GM19043 (cell line): ENCODE data around the gene BARX1.

Source experiments
- ATAC-seq: cut with Tn5 transposase; IDR thresholded peaks from one replicate; pipeline ENCODE4 v1.9.1; 2021; ENCODE audit warnings: low read depth; ENCODE audit not compliant: unreplicated experiment

BARX1 gene

DNA sequence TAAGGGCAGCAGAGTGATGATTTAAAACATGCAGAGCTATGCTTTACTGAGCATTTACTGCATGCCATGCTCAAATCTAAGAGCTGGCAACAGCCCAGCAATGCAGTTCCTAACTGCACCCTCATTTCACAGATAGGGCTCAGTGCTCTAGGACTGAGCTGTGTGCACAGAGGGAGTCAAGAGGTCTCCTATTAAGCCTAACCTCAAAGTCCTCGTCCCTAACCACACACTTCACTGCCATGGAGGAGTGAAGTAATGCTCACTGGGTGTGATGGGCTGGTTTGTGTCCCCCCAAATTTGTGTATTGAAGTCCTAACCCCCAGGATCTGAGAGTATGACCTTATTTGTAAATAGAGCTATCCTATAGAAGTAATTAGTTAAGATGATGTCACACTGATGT, 25.9 kb downstream of the BARX1 start:
- ATAC-seq, result no peak

GRCh38 chr9:93922535-93922934, 32.6 kb downstream of the BARX1 start:
- no peak for ATAC-seq

- no peak for ATAC-seq
These were observed 34.9 kb downstream of the BARX1 start for GRCh38 chr9:93920131-93920800.

DNA sequence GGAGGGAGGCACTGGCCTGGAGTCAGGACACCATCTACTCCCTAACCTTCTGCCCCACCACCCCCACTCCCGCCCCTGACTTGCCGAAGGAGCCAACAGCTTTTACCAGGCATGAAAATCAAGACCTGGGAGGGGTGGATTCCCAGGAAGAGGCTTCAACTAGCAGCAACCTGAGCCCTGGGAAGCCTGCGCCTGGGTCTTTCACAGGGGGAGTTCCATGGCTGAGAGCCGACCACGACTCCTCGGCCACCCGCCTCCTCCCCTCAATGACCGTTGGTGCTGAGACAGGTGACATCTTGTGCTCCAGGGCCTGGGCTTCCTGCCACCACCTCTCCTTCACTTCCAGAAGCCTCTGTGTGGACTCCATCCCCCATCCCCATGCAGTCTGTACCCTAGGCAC, 37.1 kb downstream of the BARX1 start:
- no peak for ATAC-seq

GRCh38 chr9:93917121-93917853, 37.9 kb downstream of the BARX1 start:
- no peak for ATAC-seq

DNA sequence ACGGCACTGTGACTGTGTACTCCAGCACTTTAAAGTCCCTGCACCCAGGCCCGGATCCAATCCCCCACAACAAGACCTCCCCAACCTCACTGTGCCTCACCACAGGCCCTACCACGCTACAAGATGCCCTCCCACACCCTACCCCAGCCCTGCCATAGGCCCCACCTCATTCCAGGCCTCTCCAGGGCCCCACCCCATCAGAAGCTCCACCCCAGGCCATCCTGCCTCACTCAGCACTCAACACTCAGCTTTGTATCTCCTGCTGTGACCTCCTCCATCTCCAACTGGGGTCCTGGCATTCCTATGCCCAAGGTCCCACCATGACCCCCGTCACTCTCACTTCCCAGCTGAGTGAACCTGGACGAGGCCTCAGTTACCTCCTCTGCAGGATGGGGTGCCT, 38.8 kb downstream of the BARX1 start:
- ATAC-seq, result no peak

GRCh38 chr9:93911801-93912554, 43.2 kb downstream of the BARX1 start:
- ATAC-seq, result no peak

GRCh38 chr9:93911136-93911745, 43.9 kb downstream of the BARX1 start:
- no peak for ATAC-seq

DNA sequence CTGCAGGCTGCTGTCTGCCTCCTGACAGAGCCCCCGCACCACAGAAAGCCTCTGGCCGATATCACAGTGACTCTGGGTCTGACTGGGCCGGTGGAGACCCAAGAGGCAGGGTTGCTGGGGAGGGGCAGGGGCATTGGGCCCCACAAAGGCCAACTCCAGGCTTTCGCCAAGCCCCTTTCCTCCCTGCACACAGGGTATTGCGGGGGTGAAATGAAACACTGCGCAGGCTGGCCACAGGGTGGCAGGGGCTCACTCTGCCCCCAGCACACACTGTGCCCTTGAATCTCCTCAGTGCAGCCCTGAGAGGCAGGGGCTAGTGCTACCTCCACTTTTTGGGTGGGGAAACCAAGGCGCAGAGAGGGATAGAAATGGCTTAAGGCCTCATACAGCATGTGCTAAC, 44.6 kb downstream of the BARX1 start:
- ATAC-seq, result no peak

GRCh38 chr9:93910196-93910595, 45.0 kb downstream of the BARX1 start:
- no peak for ATAC-seq

GRCh38 chr9:93909242-93909616, 45.9 kb downstream of the BARX1 start:
- ATAC-seq, result no peak

DNA sequence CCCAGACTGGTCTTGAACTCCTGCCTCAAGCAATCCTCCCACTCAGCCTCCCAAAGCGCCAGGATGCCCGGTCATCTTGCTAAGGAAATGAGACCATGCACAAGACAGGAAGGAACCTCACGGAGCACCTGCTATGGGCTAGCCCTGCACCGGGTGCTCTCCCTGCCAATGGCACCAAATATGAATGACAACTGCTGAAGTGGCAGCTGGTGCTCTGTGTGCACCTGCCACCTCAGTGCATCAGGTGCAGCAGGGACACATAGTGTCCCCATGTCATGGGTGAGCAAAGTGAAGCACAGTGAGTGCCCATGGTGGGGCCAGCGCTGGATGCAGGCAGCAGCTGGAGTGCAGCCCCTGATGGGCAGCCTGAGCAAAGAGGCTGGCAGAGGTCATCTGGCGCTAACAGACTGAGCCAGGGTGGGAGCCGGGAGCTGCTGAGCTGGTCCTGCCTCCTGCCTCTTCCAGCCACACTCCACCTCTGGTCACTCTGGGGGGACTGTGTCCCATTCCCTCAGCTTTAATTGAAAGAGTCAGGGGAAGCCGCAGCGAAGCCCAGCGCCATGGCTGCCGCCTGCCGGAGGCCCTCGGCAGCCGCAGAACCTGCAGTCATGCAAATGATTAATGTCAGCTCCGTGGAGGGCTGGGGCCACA, 46.4 kb downstream of the BARX1 start:
- ATAC-seq, result no peak

- no peak for ATAC-seq
These were observed 47.5 kb downstream of the BARX1 start for GRCh38 chr9:93907551-93908199.

DNA sequence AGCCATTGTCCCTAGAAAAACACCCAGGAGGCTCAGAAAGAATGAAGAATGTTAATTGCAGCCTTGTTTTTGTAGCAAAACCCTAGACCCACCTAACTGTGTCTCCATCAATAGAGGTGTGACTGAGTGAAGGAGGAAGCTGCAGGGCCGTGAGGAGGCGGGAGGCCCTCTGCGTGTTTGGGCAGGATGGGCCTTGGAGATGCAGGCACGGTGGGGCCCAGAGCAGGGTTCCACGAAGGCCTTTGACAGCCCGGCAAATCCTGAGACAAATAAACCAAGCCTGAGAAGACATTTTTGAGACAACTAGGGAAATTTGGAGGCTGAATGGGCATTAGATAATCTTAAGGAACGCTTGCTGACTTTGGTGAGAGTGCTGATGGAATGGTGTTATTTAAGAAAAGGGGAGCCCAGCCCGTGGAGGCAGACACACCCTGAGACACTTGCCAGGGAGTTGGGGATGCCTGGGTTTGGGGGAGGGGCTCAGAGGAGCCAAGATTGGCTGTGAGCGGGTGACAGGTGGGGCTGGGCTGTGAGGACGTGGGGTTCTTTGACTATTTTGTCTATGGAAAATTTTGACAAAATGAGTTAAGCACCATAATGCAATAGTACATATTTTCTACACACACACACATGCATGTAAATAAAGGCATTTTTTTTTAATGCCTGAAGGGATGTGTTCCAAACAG, 48.8 kb downstream of the BARX1 start:
- ATAC-seq, result no peak

DNA sequence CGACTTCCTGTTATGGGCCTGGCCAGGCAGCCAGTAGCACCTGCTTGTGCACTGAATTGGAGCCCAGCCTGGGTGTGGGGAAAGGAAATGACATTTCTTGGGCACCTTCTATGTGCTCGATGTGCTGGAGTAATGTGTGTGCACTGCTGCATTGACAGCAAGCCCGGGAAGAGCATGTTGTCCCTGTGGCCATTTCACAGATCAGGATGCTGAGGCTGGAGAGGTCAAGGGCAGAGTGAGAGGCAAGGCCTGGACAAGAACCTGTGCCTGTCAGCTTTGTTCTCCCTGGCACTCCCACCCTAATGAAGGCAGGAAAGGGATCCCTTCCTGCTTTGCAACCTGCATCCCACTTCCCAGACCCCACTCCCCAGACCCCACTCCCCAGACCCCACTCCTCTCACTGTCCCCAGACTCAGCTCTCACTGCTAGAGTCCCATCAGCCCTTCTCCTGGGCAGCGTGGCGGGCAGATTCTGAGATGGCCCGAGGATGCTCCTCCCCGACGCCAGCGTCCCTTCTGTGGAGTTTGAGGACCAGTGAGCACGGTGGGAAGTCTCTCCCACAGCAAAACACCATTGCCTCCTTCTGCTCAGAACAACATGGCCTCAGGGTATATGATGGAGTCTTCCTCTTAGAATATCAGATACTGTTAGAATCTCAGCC, 49.6 kb downstream of the BARX1 start:
- ATAC-seq, result no peak

DNA sequence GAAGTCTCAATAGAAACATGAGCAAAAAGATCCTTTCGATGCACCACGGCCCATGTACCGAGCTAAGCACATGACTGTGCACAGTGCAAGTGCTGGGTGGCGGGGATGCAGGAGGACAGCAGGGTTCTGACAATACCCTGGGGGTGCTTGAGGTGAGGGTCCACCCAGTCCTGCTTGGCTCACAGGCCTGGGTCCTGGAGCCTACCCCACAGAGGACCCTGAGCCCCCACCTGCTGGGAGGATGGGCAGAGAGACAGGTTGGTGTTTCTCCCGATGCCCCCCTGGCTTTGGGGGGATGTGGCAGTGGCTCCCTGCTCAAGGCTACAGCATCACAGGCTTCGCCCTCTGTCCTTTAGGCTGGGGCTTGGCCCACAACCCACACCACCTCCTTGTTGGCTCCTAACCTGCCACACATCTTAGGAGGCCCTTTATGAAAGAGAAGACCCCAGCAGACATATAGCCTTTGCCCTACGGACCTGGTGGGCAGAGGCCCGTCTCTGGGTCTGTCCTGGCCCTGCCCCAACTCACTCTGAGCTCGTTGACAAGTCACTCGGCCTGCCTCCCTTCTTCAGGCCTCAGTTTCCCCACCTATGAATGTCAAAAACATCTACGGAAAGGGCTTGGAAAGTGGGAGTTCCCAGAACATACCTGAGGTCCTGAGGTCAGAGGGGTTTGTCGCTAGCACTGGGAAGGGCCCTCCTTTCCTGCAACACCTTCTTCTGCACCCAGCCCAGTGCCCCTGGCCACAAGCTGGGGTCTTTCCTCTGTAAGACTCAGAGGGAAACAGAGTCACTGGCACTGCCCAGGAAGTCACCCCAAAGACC, 50.3 kb downstream of the BARX1 start:
- no peak for ATAC-seq

GRCh38 chr9:93903886-93904648, 51.1 kb downstream of the BARX1 start:
- ATAC-seq, result no peak
